Measurements from ENCODE around the gene TAOK3.
A peak's percentile ranks its signal among the peaks of the same experiment; 100 is the strongest.
"Not testable (repeated sequence)": the region's sequence is repeated elsewhere in the genome, so short reads cannot be mapped to it uniquely, and the experiment has no call there.

Gene TAOK3

DNA sequence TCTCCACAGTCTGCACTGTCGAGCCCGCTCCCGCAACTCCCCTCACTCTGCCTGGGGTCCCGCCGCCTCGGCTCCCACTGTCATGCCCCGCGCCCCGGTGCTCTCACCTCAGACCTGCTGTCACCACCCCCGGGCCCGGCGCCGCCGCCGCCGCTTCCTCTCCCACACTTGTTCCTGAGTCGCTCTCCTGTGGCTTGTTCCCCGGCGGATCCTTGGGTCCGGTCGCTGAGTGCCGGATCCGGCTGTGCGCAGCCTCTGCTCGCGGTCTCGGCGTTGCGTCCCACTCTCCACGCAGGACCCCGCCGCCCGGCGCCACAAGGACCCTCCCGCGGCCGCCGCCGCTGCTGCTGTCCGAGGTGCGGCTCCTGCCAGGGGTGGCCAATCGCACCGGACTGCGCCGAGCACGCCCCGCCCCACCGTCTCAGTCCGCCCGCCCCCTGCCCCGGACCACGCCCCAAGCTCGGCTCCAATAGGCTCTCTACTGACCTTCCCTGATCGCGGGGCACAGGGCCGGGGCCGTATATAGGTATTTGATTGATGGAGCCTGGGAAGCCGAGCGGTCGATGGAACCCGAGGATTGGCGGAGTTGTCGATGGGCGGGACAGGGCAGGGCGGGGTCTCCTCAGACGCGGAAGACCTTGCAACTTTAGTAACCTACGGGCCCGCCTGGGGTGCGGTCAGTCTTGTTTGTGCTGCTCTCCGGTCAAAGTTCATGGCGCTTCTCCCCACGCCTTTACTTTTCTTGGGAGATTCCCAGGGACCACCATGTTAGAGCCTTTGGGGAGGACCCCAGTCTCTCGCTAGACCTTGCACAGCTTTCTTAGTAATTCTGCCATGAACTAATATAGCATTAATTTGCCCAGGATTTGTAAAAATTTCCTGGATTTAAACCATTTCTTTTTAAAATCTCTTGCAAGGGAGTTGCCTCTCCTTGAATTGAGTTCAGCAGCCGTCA lies at the start of gene TAOK3:
TSS of gene TAOK3 (minus strand) at position 367 of the 955 bp plus-strand sequence. CDS start 117,340 bp downstream, outside the sequence.
- peak; percentile 99 for DNase-seq

DNA sequence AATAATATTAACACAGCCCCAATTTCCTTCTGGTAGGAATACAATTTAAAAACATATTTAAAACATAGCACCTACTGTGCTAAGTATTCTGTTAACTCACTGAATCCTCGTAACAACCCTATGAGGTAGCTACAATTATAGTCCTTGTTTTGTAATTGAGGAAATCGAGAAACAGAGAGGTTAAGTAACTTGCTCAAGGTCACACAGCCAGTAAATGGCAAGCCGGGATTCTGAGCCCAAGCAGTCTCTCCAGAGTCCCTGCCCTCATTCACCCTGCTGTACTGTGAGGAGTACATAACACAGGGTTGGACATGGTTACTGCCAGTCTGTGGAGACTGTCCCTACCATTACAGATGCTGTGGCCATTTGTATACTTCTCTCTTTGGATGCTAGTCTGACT lies 48.0 kb upstream of the TAOK3 start:
- no peak for DNase-seq

DNA sequence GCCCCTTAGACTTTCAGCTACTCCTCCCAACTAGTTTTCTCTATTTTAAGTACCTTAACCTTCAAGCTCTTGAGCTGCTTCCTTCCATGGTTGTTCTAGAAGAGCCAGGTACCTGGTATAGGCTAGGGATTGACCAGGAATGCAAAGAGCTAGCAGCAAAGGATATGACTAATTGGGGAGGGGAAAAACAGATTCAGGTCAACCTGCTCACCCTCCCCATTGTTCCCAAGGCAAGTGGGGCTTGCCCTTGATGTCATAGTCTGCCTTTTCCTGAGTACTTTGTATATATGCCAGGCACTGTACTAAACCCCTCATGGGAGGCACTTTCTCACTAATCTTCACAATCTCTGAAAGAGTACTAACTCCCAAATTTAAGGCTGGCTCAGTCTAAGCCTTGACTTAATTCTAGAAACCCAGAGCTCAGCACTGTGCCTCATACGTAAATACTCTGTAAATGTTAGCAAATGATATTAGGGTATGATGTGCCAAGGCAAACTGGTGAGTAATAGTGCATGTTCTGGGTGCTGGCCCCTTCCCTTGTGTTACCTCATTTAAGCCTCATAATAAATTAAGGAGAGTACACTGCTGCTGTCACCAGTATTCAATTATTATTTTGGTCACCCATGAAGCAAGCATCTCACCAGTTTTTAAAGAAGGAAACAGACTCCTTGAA lies 45.8 kb upstream of the TAOK3 start:
- no peak for DNase-seq

DNA sequence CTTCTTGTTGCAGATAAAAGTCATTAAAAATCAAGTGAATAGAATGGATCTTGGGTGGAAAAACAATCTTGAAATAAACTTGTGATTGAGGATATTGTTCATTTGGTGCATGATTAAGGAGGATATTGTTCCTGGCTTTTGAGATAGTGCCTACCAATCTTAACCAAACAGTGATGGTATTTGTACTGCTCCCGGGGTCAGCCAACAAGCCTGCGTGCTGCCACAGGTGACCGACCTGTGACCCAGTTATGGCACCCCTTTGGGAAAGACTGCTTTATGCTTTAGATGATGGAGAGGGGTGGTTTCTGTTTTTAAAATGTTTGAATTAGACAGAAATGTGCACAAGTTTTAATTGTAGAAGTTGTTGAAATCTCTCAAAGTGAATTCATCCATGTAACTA lies 45.2 kb upstream of the TAOK3 start:
- no peak for DNase-seq

DNA sequence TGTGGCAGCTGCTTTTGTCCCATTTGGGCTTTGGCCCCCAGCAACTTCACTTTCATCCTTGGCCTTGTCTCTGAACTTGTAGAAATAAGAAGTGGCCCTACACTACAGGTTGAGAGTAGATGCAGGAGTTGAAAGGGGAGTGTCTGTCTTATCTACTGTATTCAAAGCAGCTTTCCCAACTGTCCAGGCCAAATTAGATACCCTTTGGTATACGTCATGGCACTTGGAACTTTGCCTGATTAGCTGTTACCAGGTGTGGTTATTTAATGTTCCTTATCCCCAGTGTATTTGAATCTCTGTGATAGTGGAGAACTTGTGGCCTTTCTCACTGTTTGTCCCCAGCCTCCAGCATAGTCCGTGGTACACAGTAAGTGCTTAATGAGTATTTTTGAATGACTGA lies 37.1 kb upstream of the TAOK3 start:
- DNase-seq, result no peak

DNA sequence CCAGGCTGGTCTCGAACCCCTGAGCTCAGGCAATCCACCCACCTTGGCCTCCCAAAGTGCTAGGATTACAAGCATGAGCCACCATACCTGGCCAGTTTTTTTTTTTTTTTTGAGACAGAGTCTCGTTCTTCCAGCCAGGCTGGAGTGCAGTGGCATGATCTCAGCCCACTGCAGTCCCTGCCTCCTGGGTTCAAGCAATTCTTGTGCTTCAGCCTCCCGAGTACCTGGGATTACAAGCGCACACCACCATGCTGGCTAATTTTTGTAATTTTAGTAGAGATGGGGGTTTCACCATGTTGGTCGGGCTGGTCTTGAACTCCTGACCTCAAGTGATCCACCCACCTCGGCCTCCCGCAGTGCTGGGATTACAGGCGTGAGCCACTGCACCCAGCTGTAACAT lies 35.5 kb upstream of the TAOK3 start:
- not testable (repeated sequence) for DNase-seq

DNA sequence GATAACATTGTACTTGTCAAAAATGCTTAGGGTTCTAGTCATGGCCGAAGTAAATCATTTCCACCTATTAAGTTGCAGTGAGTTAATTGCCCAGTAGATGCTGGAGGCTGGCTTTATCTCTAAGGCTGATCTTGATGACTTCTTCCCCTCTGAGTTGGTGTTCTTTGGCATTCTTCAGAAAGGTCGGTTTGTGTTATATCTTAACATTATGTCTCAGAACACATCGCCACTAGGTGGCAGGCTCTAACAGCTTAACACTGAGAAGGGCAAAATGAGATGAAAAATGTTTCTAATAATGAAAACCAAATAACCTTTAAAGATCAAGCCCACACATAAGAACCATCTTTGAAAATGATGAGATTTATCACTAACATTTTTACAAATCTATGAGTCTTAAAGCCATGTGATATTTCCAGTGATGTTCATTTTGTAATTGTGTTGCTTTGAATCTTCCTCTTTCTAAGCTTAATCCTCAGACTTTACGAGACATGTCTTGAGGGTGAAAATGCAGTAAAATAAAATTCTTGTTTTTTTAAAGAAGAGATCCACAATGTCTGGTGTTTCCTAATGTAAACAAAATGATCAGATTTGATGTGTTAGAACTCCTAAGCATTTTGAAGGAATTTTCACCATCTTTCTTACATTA lies 32.3 kb upstream of the TAOK3 start:
- DNase-seq, result peak; percentile 62

DNA sequence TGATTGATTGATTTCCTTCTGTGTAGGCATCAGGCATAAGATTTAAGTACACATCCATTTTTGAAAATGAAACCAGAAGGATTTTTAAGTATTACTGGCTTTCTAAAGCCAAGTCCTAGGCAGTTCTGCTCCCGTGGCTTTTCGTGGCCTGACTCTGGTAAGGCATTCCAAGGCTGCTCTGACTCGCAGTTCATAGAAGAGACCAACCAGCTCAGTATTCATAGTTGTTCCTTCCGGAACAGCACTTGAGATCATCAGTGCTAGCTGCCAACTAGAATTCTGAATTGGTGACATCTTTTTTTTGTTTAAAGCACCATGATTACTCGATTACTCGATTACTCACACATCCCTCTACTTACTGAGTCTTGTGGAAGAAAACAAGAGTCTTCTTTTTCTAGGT lies 29.5 kb upstream of the TAOK3 start:
- peak; percentile 82 for DNase-seq

DNA sequence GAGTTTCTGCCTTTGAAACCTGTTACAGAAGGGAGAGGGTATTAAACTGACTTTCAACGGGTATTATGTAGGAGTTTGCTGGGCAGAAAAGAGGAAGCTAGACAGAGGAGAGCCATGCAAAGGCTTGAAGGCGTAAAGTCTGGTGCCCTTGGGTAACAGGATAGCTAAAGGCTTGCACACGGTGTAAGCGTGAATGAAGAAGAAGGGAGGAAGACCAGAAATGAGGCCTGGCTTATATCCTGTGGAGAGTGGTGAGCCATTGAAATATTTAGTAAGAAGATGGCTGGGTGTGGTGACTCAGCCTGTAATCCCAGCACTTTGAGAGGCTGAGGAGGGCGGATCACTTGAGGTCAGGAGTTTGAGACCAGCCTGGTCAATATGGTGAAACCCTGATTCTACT lies 26.2 kb upstream of the TAOK3 start:
- no peak for DNase-seq

DNA sequence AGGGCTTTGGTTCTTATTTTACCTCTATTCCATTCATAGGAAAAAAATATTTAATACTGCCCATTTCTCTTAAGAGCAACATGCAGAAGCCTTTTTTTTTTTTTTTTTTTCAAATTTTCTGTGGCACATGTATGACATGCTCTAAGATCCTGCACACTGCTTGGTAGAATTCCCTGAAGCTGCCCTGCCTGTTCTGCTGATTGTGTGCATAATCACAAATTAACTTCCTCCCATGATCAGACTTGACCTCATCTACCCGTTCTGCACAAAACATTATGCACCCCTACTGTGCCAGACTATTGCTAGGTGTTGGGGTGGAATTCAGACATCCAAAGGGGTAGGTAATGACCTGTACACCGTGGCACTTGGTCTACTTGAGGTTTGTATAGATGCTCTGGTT lies 25.8 kb upstream of the TAOK3 start:
- no peak for DNase-seq

DNA sequence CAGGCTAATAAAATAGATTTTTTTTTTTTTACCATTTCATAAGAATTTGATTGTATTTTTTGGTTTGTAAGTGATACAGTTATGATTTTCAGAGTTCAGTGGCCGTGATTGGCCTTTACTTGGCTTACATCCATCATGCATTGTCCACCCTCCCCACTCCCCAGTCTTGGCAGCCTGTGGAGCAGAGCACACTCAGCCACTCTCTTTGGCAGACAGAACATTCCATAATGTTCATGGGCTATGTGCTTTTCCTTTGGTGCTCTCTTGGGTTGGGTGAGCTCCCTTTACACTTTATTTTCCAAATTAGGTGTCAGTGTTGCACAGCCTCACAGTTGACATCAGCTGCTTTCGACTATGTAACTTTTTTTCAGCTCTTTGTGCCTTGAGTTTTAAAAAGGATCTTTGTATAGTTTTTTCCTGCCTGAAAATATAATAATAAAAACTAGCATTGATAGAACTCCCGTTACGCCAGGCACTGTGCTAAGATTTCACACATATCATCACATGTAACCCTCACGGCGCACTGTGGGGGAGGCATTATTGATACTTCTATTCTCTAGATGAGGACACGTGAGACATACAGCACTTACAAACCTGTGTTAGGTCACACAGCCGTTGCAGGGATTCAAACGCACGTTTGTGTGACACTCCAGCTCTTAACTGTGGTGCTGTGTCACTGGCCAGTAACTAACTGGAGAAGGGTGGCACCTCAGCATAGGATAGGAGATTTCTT lies 25.2 kb upstream of the TAOK3 start:
- DNase-seq, result no peak

DNA sequence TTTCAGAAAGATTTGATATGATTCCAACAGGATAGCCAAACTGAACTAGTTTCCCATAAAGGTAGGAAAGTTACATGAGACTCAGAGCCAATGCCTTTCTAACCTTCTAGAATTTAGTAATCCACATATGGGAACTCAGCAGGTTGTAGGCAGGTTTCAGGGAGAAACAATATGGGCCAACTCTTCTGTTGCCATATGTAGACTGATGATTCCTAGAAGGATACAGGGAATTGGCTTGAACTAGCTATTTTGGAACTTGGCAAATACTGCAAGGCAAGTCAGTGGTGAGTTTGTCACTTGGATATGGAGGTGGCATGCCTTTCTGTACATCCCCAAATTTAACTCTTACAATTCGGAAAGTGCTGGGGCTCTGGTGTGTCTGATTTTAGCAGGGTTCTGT lies 19.1 kb upstream of the TAOK3 start:
- no peak for DNase-seq

DNA sequence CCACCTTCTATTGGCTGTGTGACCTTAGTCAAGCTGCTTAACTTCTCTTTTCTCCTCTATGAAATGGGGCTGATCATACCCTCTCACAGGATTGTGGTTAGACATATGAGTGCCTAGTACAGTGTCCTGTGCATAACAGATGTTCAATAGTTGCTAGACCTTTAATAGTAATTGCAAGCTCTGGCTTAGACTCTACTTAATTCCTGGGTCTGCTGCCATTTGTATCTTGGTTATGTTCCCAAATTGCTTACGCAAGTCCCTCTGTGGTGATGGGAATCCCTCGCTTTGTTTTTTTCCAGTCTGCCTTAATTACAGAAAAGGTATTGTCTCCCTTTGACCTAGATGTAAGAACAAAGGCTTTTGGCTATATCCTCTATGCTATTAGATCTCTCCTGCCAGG lies 18.7 kb upstream of the TAOK3 start:
- DNase-seq, result no peak

DNA sequence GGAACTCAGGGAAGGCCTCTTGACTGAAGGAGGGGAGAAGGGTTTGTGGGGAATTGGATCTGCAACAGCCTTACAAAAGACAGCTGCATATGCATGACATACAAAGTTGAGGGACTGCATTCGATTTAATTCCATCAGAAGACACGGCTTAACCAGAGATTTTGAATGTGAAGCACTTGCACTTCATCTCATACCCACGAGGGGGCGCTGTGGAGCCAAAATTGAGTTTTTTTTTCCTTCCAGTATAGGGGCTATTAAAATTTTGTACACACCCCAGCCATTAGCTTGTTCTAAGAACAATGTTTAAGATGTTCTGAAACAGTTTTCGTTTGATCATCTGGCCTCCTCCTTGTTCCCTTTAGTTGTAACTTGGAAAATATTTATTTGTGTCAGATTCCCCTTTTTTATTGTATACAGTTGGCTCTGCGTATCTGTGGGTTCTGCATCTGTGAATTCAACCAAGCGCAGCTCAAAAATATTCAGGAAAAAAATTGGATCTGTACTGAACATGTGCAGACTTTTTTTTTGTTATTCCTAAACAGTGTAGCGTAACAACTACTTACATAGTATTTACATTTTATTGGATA lies 5.3 kb upstream of the TAOK3 start:
- peak; percentile 56 for DNase-seq

DNA sequence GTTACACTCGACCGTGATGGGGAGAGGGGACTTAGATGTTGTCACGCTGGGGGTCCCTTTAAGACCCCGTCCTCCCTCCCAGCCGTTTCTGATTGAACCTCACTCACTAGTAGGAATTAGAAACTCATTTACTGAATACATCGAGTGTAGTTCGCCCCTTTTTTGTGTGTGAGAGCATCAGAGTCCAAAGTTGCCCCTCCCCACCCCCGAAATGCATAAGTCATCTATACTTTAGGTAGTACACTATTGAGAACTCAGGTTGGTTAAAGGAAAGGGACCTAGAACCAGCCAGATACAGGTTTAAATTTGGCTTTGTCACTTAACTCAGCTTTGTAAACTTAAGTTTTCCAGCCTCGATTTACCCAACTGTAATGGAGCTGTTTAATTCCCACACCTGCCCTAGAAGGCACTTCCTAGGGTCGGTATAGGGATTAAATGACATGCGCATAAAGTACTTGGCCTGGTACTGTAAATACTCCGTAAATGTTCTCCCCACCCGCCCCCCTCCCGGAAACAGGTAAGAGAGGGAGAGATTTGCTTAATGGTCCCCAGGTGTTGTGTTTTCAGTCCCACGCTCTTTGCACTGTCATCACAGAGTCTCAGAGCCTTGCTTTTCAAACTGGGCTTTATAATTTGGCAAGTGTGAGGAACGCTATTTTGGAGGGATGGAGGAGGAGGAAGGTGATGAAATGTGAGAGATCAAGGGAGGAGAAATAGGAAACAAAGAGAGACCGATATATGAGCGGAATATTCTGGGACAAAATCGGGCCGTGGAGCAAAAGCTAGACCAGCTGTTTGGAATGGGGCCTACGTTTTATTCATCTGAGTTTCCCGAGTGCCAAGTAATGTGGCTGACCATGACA lies 4.5 kb upstream of the TAOK3 start:
- no peak for DNase-seq

DNA sequence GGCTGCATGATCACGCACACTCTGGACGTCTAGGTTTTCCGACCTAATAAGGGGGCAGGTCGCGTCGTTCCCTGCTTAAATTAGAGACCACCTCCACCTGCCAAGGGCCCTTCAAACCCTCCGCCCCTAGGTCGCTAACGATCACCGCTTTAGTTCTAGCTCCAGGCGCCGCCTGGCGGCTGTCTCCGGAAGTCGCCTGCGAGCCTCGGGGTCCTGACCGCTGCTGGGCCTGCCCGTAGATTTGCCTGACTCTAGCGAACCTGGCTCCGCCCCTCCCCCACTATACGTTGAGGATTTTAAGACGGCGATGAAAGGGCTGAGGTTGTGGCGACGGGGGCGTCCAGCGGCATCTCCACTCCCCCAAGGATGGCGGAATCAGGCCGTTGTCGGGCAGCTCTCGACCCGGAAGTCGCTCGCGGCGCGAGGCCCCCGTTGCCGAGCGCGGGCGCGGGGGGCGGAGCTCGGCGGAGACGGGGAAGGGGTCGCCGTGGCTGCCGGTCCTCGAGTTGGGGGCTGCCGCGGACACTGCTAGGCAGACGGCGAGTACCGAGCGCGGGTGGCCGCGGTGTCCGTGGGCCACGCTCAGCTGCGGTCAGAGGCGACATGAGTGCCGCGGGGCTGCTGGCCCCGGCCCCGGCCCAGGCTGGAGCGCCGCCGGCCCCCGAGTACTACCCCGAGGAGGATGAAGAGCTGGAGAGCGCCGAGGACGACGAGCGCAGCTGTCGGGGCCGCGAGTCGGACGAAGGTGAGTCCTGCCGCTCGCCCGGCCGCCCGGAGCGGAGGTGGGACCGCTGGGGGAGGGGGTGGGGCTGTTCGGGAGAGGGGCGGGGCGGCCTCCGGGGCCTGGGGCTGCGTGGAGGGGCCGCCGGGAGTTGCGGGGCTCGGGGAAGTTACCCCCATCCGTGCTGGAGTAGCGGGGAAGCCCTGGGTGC lies 3.6 kb upstream of the TAOK3 start, which contains the start of gene SUDS3:
TSS of gene SUDS3 (plus strand) at position 467 of the 932 bp plus-strand sequence. CDS start at position 604, 137 bp downstream.
- DNase-seq, result peak; percentile 77

DNA sequence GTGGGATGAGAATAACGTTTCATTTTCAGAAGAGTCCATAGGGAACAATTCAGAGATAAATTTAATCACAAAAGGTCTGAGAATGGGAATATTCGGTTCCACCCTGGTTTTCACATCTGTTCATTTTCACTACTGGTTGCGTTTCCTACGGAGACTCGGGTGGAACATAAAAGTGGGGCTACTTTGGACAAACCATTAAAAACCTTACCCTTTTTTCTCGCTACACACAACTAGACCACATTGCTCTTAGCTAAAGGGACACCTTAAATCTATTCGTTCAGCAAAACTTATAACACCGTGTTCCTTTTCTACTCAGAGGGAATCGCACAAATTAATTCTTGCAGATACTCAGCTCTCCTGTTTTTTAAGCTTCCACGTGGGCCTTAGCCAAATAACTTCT lies 2.6 kb upstream of the TAOK3 start:
- no peak for DNase-seq

DNA sequence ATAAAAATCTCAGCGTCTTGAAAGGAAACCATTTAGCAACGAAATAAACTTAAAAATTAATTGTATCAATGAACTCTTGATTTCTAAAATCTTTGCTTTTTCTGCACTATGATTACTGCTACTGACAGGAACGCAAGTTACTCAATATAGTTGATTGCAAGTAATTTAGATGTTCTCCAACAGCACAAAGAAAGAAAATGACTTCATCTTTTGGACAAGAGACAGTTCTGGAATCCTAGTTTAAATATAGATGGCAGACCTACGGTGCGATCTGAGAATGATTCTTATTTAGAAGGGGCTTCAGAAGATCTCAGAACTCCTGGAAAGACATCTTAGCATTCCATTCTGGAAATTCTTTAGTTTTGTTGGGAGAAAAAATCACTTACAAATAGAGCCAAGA lies 2.2 kb upstream of the TAOK3 start:
- DNase-seq, result no peak

DNA sequence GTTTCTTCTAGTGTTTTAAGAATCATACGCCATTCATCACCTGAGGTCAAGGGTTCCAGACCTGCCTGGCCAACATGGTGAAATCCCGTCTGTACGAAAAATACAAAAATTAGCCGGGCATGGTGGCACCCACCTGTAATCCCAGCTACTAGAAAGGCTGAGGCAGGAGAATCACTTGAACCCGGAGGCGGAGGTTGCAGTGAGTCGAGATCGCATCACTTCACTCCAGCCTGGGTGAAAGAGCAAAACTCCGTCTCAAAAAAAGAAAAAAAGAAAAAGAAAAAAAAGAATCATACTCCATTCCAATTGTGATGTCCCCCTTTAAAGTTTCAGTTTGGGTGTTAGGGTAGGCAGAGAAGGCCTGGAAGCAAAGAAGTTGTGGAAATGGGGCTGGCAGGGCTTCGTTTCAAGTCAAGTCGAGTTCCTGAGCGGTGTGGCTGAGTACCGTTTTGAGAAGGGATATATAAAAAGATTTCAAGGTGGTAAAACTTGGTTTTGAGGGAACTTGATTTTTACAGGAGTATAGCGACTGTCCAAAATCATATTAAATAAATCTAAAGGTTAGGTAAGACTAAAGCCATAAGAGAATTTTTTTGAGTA lies 1.5 kb upstream of the TAOK3 start:
- DNase-seq, result no peak

DNA sequence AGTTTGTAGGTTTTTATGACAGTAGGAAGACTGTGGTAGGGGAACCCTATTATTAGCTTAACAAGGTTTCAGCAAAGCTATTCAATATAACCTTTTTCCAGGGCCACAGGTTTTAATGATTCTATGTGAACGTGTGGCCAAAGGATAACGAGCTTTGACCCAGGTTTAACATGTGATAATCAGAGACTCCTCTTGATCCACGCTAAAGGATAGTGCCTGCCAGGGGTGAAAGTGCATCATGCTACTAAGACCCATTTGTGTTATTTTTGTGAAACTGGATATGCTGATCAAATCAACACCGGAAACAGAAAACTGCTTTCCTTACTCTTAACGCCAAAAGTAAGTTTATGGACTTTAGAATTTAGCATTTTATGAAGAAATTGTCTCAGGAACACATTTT lies 909 bp upstream of the TAOK3 start:
- DNase-seq, result no peak
